ENCODE data around the gene HLCS.

HLCS gene

DNA sequence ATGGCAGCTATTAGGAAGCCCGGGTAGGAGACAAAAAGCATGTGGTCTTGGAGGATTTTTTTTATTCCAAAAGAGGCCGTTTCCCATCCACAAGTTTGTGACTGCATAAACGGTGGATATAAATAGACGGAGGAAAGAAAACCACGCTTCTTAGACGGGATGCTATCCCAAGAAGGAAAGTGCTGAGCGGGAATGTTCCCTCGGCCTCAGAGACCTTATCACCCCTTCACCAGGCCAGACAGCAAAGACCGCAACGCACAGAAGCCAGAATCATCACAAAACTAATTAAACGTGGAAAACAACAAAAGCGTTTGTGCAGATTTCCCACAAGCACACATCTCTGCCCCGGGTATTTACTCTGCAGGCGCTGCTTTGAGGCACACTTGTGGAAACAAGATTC lies 43.2 kb downstream of the HLCS start:
- no CpG with 5 or more reads among the region's 14 CpGs for WGBS, 2 donors (ENCODE audit: extremely low coverage in 2 of 2, insufficient read length in 2 of 2, insufficient replicate concordance in 1 of 2)
- Histone ChIP-seq H4K91ac (ENCODE audit: low read depth, low read length, poor library complexity) (no peak overlapping the region), H3K4me3 (ENCODE audit: low read length in 2 of 2) (no peak overlapping the region), H3K9ac (ENCODE audit: low read depth, low read length, poor library complexity) (no peak overlapping the region), H3K14ac (ENCODE audit: low read length) (no peak overlapping the region), H2BK120ac (ENCODE audit: low read depth, low read length) (peak overlapping the region; percentile 37), H3K36me3 (replicated peaks in 1 of 2; ENCODE audit: control insufficient read depth in 2 of 2, insufficient read depth in 2 of 2, low read length in 2 of 2) (peaks cover 1 to 22% of the 10 kb centered on the region in 2 donors), H3K4me1 (ENCODE audit: control insufficient read depth in 2 of 2, insufficient read depth in 1 of 2, low read depth in 1 of 2, low read length in 2 of 2) (peaks cover 4 to 9% of the 10 kb centered on the region in 2 donors), H2AK5ac (ENCODE audit: low read depth, low read length) (no peak overlapping the region), H3K79me1 (ENCODE audit: low read depth, low read length) (no peaks in the 10 kb centered on the region), H3K27ac (replicated peaks; ENCODE audit: low read length) (no peak overlapping the region), H3K4ac (ENCODE audit: low read length) (no peak overlapping the region), H2AFZ (ENCODE audit: low read length) (no peak overlapping the region), H3K23ac (ENCODE audit: low read depth, low read length, poor library complexity) (no peak overlapping the region), H3K18ac (ENCODE audit: low read length) (no peak overlapping the region), H3K4me2 (ENCODE audit: insufficient read depth, low read length, poor library complexity, severe bottlenecking) (no peak overlapping the region), H2BK5ac (ENCODE audit: low read length) (no peak overlapping the region), H4K8ac (ENCODE audit: low read depth, low read length) (no peak overlapping the region), H3K27me3 (ENCODE audit: control insufficient read depth in 3 of 3, insufficient read depth in 3 of 3, low read depth in 1 of 3, low read length in 3 of 3) (no peaks in the 10 kb centered on the region), H2BK12ac (ENCODE audit: low read length) (no peak overlapping the region), H2BK15ac (ENCODE audit: low read length) (no peak overlapping the region), H3K9me3 (replicated peaks in 1 of 2; ENCODE audit: control insufficient read depth in 2 of 2, insufficient read depth in 1 of 2, low read depth in 1 of 2, low read length in 2 of 2) (no peaks in the 10 kb centered on the region)
- DNase-seq (ENCODE audit: low spot score), result no peak

DNA sequence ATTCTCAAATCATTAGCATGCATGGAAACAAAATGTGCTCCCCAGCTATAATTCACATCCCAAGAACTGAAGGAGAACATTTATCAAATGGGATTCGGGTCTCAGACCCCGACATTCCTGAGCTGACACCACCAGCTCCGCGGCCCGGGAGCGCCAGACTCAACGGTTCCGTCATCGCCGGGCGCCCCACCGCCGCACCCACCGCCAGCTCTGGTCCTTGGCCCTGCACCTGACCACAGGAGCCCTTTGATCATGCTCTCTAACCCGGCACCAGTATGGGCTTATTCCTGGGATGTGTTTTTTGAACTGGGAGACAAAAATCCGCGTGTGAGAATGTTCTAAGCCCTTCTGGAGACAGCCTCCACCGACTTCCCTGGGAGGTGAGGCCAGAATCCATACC lies 43.6 kb downstream of the HLCS start:
- Histone ChIP-seq H2BK5ac (ENCODE audit: low read length) (no peak overlapping the region), H4K8ac (ENCODE audit: low read depth, low read length) (no peak overlapping the region), H2AFZ (ENCODE audit: low read length) (no peak overlapping the region), H3K4me3 (ENCODE audit: low read length in 2 of 2) (no peak overlapping the region), H3K27me3 (ENCODE audit: control insufficient read depth in 3 of 3, insufficient read depth in 3 of 3, low read depth in 1 of 3, low read length in 3 of 3) (no peaks in the 10 kb centered on the region), H3K14ac (ENCODE audit: low read length) (no peak overlapping the region), H2AK5ac (ENCODE audit: low read depth, low read length) (no peak overlapping the region), H3K27ac (replicated peaks; ENCODE audit: low read length) (no peak overlapping the region), H2BK12ac (ENCODE audit: low read length) (no peak overlapping the region), H3K4me2 (ENCODE audit: insufficient read depth, low read length, poor library complexity, severe bottlenecking) (no peak overlapping the region), H3K18ac (ENCODE audit: low read length) (peak overlapping the region; percentile 16), H3K9ac (ENCODE audit: low read depth, low read length, poor library complexity) (no peak overlapping the region), H3K4me1 (ENCODE audit: control insufficient read depth in 2 of 2, insufficient read depth in 1 of 2, low read depth in 1 of 2, low read length in 2 of 2) (peaks cover 4 to 12% of the 10 kb centered on the region in 2 donors), H3K36me3 (replicated peaks in 1 of 2; ENCODE audit: control insufficient read depth in 2 of 2, insufficient read depth in 2 of 2, low read length in 2 of 2) (peaks cover 1 to 19% of the 10 kb centered on the region in 2 donors), H3K9me3 (replicated peaks in 1 of 2; ENCODE audit: control insufficient read depth in 2 of 2, insufficient read depth in 1 of 2, low read depth in 1 of 2, low read length in 2 of 2) (no peaks in the 10 kb centered on the region), H3K23ac (ENCODE audit: low read depth, low read length, poor library complexity) (no peak overlapping the region), H3K79me1 (ENCODE audit: low read depth, low read length) (no peaks in the 10 kb centered on the region), H2BK15ac (ENCODE audit: low read length) (no peak overlapping the region), H3K4ac (ENCODE audit: low read length) (no peak overlapping the region), H2BK120ac (ENCODE audit: low read depth, low read length) (peak overlapping the region; percentile 37), H4K91ac (ENCODE audit: low read depth, low read length, poor library complexity) (no peak overlapping the region)
- no CpG with 5 or more reads among the region's 18 CpGs for WGBS, 2 donors (ENCODE audit: extremely low coverage in 2 of 2, insufficient read length in 2 of 2, insufficient replicate concordance in 1 of 2)
- DNase-seq (ENCODE audit: low spot score), result no peak

DNA sequence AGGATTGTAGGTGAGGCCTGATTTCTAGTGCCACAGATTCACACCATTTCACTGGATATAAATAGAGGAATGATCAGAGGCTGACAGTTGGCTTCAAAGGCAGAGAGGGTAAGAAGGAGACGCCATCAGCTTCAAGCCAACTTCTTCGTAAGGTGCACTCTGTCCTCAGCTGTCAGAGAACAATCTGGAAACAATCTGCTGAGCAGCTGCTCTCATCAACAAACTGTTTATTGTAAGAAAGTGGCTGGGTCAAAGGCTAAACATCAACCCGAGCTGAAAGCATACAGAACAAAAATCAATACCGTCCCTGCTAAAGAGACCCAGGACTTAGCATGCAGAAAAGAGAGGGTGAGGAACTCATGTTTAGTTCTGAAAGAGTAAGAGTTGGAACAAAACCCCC lies 48.2 kb downstream of the HLCS start:
- H3K27ac ChIP-seq (replicated peaks; ENCODE audit: low read length), result no peak overlapping the region
- H3K14ac ChIP-seq (ENCODE audit: low read length), result no peak overlapping the region
- no peak overlapping the region for H4K8ac ChIP-seq (ENCODE audit: low read depth, low read length)
- H2BK5ac ChIP-seq (ENCODE audit: low read length), result no peak overlapping the region
- H3K4me2 ChIP-seq (ENCODE audit: insufficient read depth, low read length, poor library complexity, severe bottlenecking), result no peak overlapping the region
- no peak overlapping the region for H3K9ac ChIP-seq (ENCODE audit: low read depth, low read length, poor library complexity)
- H2AFZ ChIP-seq (ENCODE audit: low read length), result no peak overlapping the region
- no peak overlapping the region for H4K91ac ChIP-seq (ENCODE audit: low read depth, low read length, poor library complexity)
- no peak for DNase-seq (ENCODE audit: low spot score)
- H2BK12ac ChIP-seq (ENCODE audit: low read length), result no peak overlapping the region
- H3K9me3 ChIP-seq (replicated peaks in 1 of 2; ENCODE audit: control insufficient read depth in 2 of 2, insufficient read depth in 1 of 2, low read depth in 1 of 2, low read length in 2 of 2), result no peaks in the 10 kb centered on the region
- no peak overlapping the region for H3K18ac ChIP-seq (ENCODE audit: low read length)
- H2AK5ac ChIP-seq (ENCODE audit: low read depth, low read length), result no peak overlapping the region
- no peaks in the 10 kb centered on the region for H3K79me1 ChIP-seq (ENCODE audit: low read depth, low read length)
- peaks cover 7 to 10% of the 10 kb centered on the region in 2 donors for H3K4me1 ChIP-seq (ENCODE audit: control insufficient read depth in 2 of 2, insufficient read depth in 1 of 2, low read depth in 1 of 2, low read length in 2 of 2)
- no peak overlapping the region for H3K4me3 ChIP-seq (ENCODE audit: low read length in 2 of 2)
- H2BK120ac ChIP-seq (ENCODE audit: low read depth, low read length), result no peak overlapping the region
- H3K36me3 ChIP-seq (replicated peaks in 1 of 2; ENCODE audit: control insufficient read depth in 2 of 2, insufficient read depth in 2 of 2, low read length in 2 of 2), result peaks cover 0 to 1% of the 10 kb centered on the region in 2 donors
- no peaks in the 10 kb centered on the region for H3K27me3 ChIP-seq (ENCODE audit: control insufficient read depth in 3 of 3, insufficient read depth in 3 of 3, low read depth in 1 of 3, low read length in 3 of 3)
- no peak overlapping the region for H3K23ac ChIP-seq (ENCODE audit: low read depth, low read length, poor library complexity)
- no peak overlapping the region for H3K4ac ChIP-seq (ENCODE audit: low read length)
- no CpG with 5 or more reads among the region's 4 CpGs for WGBS, 2 donors (ENCODE audit: extremely low coverage in 2 of 2, insufficient read length in 2 of 2, insufficient replicate concordance in 1 of 2)
- no peak overlapping the region for H2BK15ac ChIP-seq (ENCODE audit: low read length)

DNA sequence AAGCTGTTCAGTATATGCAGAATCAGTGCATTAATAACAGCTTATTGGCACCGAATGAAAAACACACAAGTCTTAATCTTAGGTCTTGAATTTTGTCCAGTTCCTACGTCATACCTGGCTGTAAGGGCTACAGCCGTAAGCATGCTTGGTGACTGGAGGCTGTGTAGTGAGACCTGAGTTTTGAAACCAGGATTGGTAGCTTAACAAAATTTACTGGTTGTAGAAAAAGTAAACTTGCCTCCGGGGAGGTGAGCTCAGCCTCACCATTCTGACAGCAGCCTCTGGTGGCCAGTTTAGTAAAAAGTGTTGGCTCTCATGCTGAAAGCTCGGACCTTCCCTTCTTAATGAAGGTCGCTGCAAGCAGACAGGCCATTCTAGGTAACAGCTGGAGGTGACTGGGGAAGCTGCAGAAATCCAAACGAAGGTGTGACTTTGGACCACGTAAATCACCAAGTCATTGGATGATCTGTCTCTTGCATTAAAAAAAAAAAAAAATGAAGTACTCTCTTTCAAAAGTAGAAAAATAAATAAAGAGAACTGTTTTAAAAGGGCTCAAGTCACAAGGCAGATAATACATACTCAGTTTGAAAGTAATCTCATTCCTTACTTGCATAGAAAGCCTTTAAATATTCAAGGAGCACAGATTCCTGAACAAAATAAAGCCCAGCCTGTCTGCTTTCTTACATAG lies 48.9 kb downstream of the HLCS start:
- Histone ChIP-seq H2AFZ (ENCODE audit: low read length) (no peak overlapping the region), H3K14ac (ENCODE audit: low read length) (no peak overlapping the region), H2BK120ac (ENCODE audit: low read depth, low read length) (no peak overlapping the region), H4K91ac (ENCODE audit: low read depth, low read length, poor library complexity) (no peak overlapping the region), H4K8ac (ENCODE audit: low read depth, low read length) (no peak overlapping the region), H3K27me3 (ENCODE audit: control insufficient read depth in 3 of 3, insufficient read depth in 3 of 3, low read depth in 1 of 3, low read length in 3 of 3) (no peaks in the 10 kb centered on the region), H3K79me1 (ENCODE audit: low read depth, low read length) (no peaks in the 10 kb centered on the region), H3K23ac (ENCODE audit: low read depth, low read length, poor library complexity) (no peak overlapping the region), H2BK5ac (ENCODE audit: low read length) (no peak overlapping the region), H3K4ac (ENCODE audit: low read length) (no peak overlapping the region), H3K9ac (ENCODE audit: low read depth, low read length, poor library complexity) (no peak overlapping the region), H2BK12ac (ENCODE audit: low read length) (no peak overlapping the region), H3K4me3 (ENCODE audit: low read length in 2 of 2) (no peak overlapping the region), H3K9me3 (replicated peaks in 1 of 2; ENCODE audit: control insufficient read depth in 2 of 2, insufficient read depth in 1 of 2, low read depth in 1 of 2, low read length in 2 of 2) (no peaks in the 10 kb centered on the region), H2AK5ac (ENCODE audit: low read depth, low read length) (no peak overlapping the region), H3K4me2 (ENCODE audit: insufficient read depth, low read length, poor library complexity, severe bottlenecking) (no peak overlapping the region), H3K36me3 (replicated peaks in 1 of 2; ENCODE audit: control insufficient read depth in 2 of 2, insufficient read depth in 2 of 2, low read length in 2 of 2) (peaks cover 0 to 1% of the 10 kb centered on the region in 2 donors), H3K4me1 (ENCODE audit: control insufficient read depth in 2 of 2, insufficient read depth in 1 of 2, low read depth in 1 of 2, low read length in 2 of 2) (peaks cover 6 to 9% of the 10 kb centered on the region in 2 donors), H3K27ac (replicated peaks; ENCODE audit: low read length) (no peak overlapping the region), H3K18ac (ENCODE audit: low read length) (no peak overlapping the region), H2BK15ac (ENCODE audit: low read length) (no peak overlapping the region)
- no CpG with 5 or more reads among the region's 8 CpGs for WGBS, 2 donors (ENCODE audit: extremely low coverage in 2 of 2, insufficient read length in 2 of 2, insufficient replicate concordance in 1 of 2)
- DNase-seq (ENCODE audit: low spot score), result peak; percentile 30

All from neuronal stem cell (in vitro differentiated cells).